ENCODE measurements around the gene MYCL. TPM values are rescaled to one million over a fixed set of nuclear protein-coding genes. Genes with fewer than 3 reads are reported as not detected.
A peak's percentile ranks its signal among the peaks of the same experiment; 100 is the strongest.

The MYCL gene
- total and polyA plus RNA-seq, 2 of the 8 experiments (the other 6 are each of a cell fraction or from before 2014, with no cell fraction given): 20.3 to 28.8 TPM

DNA sequence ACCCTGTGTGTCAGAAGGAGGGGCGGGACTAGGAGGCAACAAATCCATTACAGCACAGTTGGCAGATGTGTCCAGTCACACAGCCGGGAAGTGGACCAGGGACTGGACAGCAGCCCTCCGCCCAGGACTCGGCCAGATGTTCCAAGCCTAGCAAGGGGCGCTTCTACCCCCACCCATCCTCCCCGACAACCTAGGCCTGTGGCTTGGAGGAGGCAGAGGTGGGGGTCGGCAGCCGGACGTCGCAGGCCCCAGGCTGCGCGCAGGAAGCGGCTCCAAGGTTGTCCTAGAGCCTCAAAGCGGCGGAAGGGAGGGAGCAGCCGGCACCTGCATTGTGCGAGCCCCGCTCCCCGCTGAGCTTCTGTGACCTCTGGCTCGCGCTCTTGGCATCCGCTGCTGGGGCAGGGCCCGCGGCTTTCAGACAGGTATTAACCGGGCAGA is 20.6 kb upstream of the MYCL start (continued):
- TF ChIP-seq GABPA (IDR thresholded peaks at IDR 0.05; ENCODE audit: borderline replicate concordance, insufficient read depth, low read length): peak; percentile 74; the same call in 1 of the 2 replicates
- peak; percentile 51; the same call in 1 of the 2 replicates for TF ChIP-seq SP1 (IDR thresholded peaks at IDR 0.05; ENCODE audit: low read depth, low read length)
- peak; percentile 31 for TF ChIP-seq ASH2L (IDR thresholded peaks at IDR 0.05; ENCODE audit: low read length)

Data from H1 (cell line).